AG08395 (cell line): ENCODE data around the gene HSPBP1.

Experiments used
- DNase-seq: peaks from one replicate; pipeline ENCODE4 v3.0.0; 2012; ENCODE audit warnings: mixed read lengths, low spot score

Gene HSPBP1

GRCh38 chr19:55275851-55276719, 3.8 kb downstream of the HSPBP1 start:
- no peak for DNase-seq

- no peak for DNase-seq
Measured at GRCh38 chr19:55273978-55274707, 5.8 kb downstream of the HSPBP1 start.

- no peak for DNase-seq
Measured at GRCh38 chr19:55272142-55272541, 7.8 kb downstream of the HSPBP1 start.

GRCh38 chr19:55270172-55270942, 9.6 kb downstream of the HSPBP1 start:
- DNase-seq: no peak

GRCh38 chr19:55269299-55269698, 10.6 kb downstream of the HSPBP1 start:
- DNase-seq: no peak

- DNase-seq: no peak
Measured at GRCh38 chr19:55266840-55267239, 13.1 kb downstream of the HSPBP1 start.

GRCh38 chr19:55266404-55266803, 13.5 kb downstream of the HSPBP1 start:
- no peak for DNase-seq

GRCh38 chr19:55265723-55266386, 14.1 kb downstream of the HSPBP1 start:
- no peak for DNase-seq

- no peak for DNase-seq
Measured at GRCh38 chr19:55265173-55265572, 14.7 kb downstream of the HSPBP1 start.

GRCh38 chr19:55264531-55264930, 15.4 kb downstream of the HSPBP1 start:
- DNase-seq: no peak

- no peak for DNase-seq
Measured at GRCh38 chr19:55262359-55262758, 17.6 kb downstream of the HSPBP1 start.

- no peak for DNase-seq
Measured at GRCh38 chr19:55261671-55262126, 18.2 kb downstream of the HSPBP1 start.

GRCh38 chr19:55259540-55260210, 20.2 kb downstream of the HSPBP1 start:
- DNase-seq: no peak

GRCh38 chr19:55258828-55259539, 20.9 kb downstream of the HSPBP1 start, which contains the start of gene PPP6R1:
Gene PPP6R1, minus strand, starts transcription at chr19:55259017. Its CDS starts 11,914 bp downstream, at chr19:55247103.
- DNase-seq: peak; percentile 100

- DNase-seq: peak; percentile 53
Measured at GRCh38 chr19:55258476-55258827, 21.5 kb downstream of the HSPBP1 start.

- DNase-seq: peak; percentile 30
Measured at GRCh38 chr19:55257461-55258420, 22.2 kb downstream of the HSPBP1 start.

GRCh38 chr19:55256562-55257460, 23.1 kb downstream of the HSPBP1 start:
- no peak for DNase-seq
